GM19023 (cell line): ENCODE results near the gene CD46.

ENCODE experiments used
- ATAC-seq: cut with Tn5 transposase; IDR thresholded peaks from one replicate; pipeline ENCODE4 v1.9.1; 2021; ENCODE audit warnings: mild to moderate bottlenecking, moderate library complexity; ENCODE audit not compliant: unreplicated experiment

Gene CD46

GRCh38 chr1:207826557-207827487 is 75.0 kb downstream of the CD46 start:
- ATAC-seq, result no peak

DNA sequence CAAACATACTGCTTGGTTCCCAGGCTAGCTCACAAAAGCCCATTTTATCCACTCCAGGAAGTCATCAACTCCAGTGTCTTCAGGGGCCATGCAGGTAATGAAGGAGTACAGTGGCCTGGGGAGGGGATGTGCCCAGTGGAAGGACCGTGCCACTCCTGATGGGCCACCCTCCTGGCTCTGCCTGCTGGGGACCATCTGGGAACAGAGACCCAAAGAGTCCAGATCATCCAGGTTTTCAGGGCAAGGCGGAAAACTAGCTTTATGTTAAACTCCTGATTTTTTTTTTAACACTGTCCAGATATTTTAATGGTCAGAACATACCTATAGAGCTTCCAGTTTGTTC is 75.6 kb downstream of the CD46 start:
- ATAC-seq, result no peak

GRCh38 chr1:207828046-207828445 is 76.2 kb downstream of the CD46 start:
- no peak for ATAC-seq

DNA sequence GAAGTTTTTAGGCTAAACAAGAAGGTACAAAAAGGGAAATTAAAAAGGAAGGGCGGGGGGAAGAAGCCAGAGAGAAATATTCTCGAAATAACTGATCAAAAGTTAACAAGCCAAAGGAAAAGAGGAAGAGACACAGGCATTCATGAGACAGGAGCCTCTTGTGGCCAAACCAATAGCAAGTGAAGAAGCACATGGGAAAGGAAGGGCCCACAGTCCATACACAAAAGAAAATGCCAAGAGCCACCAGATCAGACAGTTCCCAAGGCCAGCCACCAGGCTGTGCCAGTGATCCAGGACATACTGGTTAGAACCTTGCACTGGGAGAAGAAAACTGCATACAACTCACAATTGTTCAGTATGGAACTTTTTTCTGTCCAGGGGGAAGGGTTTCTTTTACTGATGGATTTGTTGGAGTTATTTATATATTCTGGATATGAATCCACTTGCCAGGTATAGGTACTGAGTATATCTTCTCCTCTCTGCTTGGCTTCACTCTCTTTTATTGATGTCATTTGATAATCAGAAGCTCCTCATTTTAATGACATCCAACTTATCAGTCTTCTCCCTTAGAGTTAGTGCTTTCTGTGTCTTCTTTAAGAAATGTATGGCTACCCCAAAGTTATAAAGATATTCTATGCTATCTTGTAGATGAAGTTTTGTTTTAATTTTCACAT is 76.8 kb downstream of the CD46 start:
- no peak for ATAC-seq

DNA sequence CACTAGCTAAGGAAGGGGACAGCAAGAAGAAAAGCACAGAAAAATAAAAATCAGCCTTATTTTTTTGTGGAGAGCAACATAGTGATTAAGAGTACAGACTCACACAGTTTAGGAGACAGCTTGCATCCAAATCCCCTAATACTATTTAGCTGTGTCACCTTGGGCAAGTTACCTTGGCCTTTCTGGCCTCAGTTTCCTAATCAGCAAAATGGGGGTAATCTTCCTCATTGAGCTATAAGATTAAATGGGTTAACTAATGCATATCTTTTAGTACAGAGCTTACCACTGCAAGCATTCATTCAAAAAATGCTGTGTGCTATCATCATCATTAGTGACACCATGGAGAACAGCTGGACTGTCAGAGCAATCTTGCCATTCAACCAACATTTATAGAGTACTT is 77.7 kb downstream of the CD46 start:
- no peak for ATAC-seq

DNA sequence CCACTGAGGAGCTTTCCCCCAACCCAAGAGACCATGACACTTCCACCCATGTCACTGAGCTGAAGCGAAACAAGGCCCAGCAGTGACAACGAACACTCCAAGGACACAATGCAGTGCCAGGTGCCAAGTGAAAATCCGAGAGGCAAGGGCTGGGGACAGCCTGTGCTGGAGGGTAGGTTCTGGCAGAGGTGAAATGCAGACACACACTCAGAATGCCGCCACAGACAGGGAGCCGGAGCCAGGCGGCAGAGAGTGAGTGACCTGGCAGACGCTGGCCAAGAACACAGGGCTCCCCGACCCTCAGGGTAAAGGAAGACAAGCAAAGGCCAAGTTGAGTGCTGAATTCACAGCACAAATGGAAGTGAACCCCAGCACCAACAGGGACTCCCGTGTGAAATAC is 78.9 kb downstream of the CD46 start:
- ATAC-seq, result no peak

GRCh38 chr1:207831517-207832327 is 79.9 kb downstream of the CD46 start:
- peak; percentile 95 for ATAC-seq

GRCh38 chr1:207832796-207833195 is 80.9 kb downstream of the CD46 start:
- no peak for ATAC-seq

DNA sequence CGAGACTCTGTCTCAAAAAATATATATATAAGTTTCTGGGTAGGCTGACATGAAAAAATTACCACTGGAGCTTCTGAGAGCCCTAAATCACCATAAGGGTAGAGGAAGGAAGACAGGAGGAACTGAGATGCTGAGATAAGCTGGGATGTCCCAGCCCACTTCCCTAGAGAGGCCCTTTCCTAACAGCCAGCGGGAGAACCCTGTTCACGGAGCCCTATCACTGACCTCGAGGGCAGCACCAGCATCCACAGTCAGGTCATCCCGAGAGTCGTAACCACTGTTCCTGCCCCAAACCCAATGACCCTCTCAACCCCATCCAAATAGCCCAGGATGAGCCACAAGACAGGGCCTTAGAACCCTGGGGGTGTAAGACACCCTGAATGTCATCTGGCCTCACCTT is 81.5 kb downstream of the CD46 start:
- ATAC-seq, result no peak

GRCh38 chr1:207833956-207834660 is 82.3 kb downstream of the CD46 start:
- ATAC-seq, result no peak

DNA sequence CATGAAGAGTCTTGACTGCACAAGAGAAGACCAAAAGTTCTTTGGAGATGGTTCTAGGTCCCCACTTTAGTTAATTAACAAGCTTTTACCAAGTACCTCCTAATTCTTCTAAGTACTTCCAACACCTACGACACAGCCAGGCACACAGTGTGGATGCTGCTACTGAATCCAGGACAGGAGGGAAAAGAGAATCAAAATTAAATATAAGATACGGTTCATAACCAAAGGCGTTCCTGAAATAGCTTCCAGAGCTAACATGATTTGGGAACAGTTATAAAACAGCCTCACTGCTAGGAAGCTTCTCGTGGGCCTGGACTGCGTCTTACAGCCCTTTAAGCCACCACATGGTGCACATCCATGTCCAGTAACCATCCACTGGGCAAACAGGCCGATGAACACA is 84.1 kb downstream of the CD46 start:
- ATAC-seq, result no peak

DNA sequence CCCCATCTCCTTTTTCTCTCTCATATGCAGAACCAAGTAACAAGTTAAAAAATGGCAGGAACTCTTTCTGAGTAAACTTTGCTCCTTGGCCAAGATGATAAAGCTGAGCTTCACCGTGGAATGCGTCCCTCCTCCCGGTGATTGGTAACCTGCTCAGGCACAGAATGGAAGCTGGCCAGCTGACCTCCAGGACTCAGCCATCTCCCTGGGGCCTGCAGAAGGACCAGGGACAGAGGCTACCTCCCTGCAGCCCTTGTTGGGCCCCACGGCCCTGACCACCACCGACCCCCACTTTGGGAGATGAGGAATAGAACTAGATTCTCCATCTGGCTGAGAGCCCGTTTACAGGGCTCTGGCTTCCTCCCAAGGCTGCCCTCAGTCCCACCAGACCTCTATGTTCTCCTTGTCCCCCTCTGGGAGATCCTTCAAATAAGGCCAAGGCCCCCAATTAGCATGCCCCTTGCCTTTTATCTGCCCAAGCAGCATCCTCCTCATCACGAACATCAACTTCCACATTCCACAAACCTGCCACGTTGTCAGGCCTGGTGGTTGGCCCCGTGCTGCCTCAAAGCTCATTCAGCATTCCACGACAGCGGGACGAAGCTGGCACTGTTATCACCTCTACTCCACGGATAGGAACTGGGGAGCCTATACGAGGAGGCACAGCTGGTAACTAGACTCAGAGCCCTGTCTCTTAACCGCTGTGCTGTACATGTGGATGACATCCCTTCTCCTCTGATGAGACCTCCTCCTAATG is 84.9 kb downstream of the CD46 start:
- ATAC-seq, result no peak

- no peak for ATAC-seq
Observed at GRCh38 chr1:207837673-207838072, 85.8 kb downstream of the CD46 start.

DNA sequence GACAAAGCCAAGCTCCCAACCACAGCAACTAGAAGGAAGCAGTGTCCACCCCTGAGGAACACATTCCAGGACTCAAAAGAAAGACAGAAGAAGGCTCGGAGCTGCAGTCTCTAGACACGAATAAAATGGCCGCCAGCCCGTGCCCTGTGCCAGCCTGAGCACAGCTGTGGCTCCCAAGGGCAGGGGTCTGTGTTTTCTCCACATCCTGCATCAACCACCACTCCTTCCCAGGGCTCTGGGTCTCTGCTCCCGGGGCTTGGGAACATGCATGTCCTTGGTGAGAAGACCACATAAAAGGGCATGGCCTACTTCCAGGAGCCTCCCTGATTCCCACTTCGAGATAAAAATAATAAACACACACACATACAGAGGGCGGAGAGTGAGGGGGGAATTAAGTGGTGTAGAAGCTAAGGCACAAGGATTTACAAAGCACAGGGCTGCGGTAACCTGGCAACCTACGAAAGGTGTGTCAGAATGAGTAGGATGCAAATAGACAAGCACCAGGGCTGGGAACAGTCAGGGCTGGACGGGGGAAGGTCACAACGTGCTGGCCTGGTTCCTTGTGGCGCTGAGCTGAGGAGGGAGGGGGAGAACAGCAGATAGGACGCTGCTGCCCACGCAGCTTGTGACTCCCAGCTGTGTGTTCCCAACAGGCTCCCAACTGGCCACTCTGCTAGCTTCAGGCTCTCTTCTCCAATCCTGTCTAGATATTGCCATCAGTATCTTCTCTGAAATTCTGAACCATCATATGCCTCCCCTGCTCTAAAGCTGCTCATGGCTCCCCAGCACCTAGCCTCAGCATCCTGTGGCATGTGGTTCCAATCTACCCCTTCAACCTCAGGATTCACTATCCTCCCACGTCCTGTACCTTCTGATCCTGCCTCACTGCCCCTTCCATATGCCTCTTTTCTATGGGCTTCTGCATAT is 86.6 kb downstream of the CD46 start:
- no peak for ATAC-seq

DNA sequence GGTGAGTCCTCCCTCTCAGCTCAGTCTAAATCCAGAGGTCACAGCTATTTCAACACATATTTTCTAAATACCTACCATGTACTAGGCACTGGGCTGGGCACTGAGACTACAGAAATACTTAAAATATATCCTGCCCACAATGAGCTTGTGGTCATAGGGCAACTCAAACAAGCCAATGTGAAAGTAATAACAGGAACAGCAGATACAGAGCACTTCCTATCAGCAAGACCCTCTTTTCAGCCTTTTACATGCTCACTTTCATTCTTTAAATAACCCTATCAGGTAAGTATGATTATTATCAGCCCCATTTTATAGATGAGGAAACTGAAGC is 87.2 kb downstream of the CD46 start:
- no peak for ATAC-seq

DNA sequence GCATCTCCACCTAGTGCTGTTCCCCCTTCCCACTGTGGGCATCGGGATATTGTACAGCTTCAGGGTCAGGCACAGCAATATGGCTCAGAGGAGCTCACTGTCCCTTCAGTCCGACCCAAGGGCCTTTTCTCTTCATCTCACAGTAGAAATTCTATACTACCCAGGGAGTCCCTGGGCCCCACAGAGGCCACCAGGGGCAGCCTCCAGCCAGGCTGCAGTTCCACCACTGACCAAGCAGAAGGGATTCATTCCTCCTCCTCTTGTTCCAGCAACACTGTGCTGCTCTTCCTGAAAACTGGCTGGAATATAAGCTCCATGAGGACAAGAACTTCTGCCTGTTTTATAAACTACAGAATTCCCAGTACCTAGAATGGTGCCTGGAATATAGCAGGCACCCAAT is 88.5 kb downstream of the CD46 start:
- no peak for ATAC-seq

DNA sequence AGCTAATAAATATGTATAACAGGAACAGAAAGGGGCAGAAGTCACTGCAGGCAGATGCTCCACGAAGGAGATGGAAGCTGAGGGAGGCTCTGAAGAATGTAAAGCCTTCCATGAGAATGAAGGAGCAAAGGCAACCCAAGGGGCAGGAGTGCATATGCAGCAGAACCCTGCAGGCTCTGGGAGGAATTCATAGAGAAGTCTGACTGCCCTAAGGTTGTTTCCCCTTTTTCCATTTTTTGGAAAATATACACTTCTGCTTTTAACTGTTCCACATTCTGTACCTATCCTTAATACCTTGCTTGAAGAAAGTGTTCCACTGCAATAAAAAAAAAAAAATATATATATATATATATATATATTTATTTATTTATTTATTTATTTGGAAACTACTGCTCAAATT is 89.4 kb downstream of the CD46 start:
- ATAC-seq, result no peak

DNA sequence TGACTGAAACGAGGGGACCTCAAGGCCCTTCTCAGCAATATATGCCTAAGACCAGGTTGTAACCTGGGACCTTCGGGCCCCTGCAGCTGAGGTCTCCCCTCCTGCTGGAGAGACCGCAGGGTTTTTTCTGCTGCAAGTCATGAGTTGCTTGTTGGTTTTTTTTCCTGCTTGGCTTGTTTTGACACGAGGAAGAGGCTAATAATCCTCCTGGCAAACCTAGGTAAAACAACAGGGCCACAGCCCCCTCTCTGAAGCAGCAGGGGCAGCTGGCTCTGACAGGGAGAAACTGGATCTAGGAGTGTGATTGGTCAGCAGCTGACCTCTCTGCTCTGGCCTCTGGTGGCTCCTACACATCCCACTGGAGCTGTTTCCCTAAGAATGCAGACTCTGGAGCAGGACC is 90.0 kb downstream of the CD46 start:
- no peak for ATAC-seq

- ATAC-seq, result no peak
Observed at GRCh38 chr1:207842506-207842905, 90.7 kb downstream of the CD46 start.
